GM19099 (cell line): ENCODE results near the gene MYO1C.

ENCODE experiments used
- POLR2A ChIP-seq: IDR thresholded peaks from 3 replicates; pipeline ENCODE4 v1.6.1; 2011; ENCODE audit warnings: low read depth; ENCODE audit not compliant: insufficient read length; ENCODE audit errors: extremely low read depth

The MYO1C gene

GRCh38 chr17:1492249-1493206 is at the start of gene MYO1C:
Gene MYO1C (minus strand): TSS chr17:1492686. CDS start chr17:1492487, 199 bp downstream.
- no peak for TF ChIP-seq POLR2A

GRCh38 chr17:1541367-1541904 is 49.0 kb upstream of the MYO1C start:
- no peak for TF ChIP-seq POLR2A

GRCh38 chr17:1539811-1540210 is 47.3 kb upstream of the MYO1C start:
- no peak for TF ChIP-seq POLR2A

- no peak for TF ChIP-seq POLR2A
Measured at GRCh38 chr17:1535737-1536136, 43.3 kb upstream of the MYO1C start.

- no peak for TF ChIP-seq POLR2A
Measured at GRCh38 chr17:1533661-1534325, 41.3 kb upstream of the MYO1C start.

- no peak for TF ChIP-seq POLR2A
Measured at GRCh38 chr17:1532836-1533602, 40.5 kb upstream of the MYO1C start.

GRCh38 chr17:1529863-1530262 is 37.4 kb upstream of the MYO1C start:
- TF ChIP-seq POLR2A, result no peak

GRCh38 chr17:1522626-1523025 is 30.1 kb upstream of the MYO1C start:
- TF ChIP-seq POLR2A, result no peak

- TF ChIP-seq POLR2A, result no peak
Measured at GRCh38 chr17:1521086-1521640, 28.7 kb upstream of the MYO1C start.

GRCh38 chr17:1519678-1520077 is 27.2 kb upstream of the MYO1C start:
- no peak for TF ChIP-seq POLR2A

GRCh38 chr17:1518410-1518809 is 25.9 kb upstream of the MYO1C start:
- no peak for TF ChIP-seq POLR2A

- TF ChIP-seq POLR2A, result peak; percentile 92
Measured at GRCh38 chr17:1516388-1517161, 24.1 kb upstream of the MYO1C start, which contains the start of gene INPP5K. Gene INPP5K (minus strand): TSS chr17:1516612. CDS start chr17:1516499, 113 bp downstream.

GRCh38 chr17:1515640-1516387 is 23.3 kb upstream of the MYO1C start:
- TF ChIP-seq POLR2A, result no peak
